HG03196 (cell line): ENCODE results near the gene AKT3.
"Not testable (repeated sequence)": the region's sequence is repeated elsewhere in the genome, so short reads cannot be mapped to it uniquely, and the experiment has no call there.

Experiments used
- ATAC-seq: cut with Tn5 transposase; IDR thresholded peaks from one replicate; pipeline ENCODE4 v1.9.1; 2021; ENCODE audit not compliant: unreplicated experiment

AKT3 gene

DNA sequence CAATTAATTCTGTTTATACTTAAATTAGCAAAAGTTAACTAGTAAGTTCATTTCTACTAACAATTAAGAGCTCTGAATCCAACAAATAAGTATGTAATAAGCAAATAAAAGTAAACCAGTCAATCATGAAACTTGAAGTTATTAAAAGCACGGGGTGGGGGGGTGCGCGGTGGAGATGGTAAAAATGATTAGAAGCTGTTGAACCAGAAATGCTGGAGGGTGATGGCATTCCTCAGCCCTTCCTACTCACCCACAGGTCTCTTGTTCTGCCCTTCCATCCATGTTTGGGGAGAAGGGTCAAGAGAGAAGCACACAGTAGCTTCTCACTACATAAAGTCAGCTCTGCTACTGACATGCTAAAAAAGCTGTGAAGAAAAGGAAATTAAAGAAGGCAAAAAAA is 63.5 kb downstream of the AKT3 start:
- no peak for ATAC-seq

DNA sequence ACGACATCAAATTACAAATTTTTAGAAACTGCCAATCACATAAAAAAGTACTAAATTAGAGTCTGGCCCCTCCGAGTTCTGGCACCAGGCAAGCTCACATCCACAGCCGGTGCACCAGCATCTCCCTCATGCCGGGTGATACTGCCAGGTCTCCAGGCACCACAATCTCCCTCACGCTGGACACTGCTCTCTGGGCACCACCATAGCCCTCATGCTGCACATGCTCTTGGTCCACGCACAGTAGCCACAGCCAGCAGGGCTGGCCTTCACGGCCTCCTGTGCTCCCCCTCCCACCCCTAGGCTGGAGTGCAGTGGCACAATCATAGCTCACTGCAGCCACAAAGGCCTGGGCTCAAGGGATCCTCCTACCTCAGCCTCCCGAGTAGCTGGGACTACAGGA is 65.5 kb downstream of the AKT3 start:
- ATAC-seq: no peak

DNA sequence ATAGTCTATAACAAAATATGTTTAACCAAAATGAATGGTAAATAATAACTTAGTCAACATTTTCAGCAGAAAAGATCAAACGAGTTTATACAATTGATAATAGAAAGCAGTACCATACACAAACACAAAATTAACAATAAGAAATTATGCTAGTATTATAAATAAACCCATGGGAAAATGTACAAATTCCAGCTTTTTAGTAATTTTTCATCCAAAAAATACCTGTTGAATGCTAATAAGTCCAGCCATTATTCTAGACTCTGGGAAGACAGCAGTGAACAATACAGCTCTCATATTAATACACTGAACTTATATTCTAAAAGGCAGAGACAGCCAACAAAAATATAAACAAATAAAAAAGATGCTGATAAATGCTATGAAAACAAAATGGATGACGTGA is 66.3 kb downstream of the AKT3 start:
- ATAC-seq: no peak

DNA sequence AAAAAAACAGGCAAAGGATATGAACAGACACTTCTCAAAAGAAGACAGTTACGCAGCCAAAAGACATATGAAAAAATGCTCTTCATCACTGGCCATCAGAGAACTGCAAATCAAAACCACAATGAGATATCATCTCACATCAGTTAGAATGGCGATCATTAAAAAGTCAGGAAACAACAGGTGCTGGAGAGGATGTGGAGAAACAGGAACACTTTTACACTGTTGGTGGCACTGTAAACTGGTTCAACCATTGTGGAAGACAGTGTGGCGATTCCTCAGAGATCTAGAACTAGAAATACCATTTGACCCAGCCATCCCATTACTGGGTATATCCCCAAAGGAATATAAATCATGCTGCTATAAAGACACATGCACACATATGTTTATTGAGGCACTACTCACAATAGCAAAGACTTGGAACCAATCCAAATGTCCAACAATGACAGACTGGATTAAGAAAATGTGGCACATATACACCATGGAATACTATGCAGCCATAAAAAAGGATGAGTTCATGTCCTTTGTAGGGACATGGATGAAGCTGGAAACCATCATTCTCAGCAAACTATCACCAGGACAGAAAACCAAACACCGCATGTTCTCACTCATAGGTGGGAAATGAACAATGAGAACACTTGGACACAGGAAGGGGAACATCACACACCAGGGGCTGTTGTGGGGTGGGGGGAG is 77.5 kb downstream of the AKT3 start:
- ATAC-seq: not testable (repeated sequence)

DNA sequence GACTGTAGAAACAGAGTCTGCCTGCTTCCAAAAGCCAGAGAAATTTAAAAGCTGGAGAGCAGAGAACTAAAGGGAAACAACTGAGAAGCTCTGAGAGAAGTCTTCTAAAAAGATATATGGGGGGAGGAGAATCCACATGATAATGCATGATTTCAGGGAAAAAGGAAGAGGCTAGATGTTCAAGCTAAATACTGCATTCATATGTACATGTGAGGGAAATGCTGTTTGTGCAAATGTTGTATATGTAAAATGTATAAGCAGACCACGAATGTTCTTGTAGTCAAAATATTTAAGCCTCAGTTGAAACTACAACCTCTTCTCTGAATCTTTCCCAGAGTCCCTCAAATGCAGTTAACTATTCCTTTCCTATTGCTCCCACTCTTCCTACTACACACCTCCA is 79.2 kb downstream of the AKT3 start:
- no peak for ATAC-seq

DNA sequence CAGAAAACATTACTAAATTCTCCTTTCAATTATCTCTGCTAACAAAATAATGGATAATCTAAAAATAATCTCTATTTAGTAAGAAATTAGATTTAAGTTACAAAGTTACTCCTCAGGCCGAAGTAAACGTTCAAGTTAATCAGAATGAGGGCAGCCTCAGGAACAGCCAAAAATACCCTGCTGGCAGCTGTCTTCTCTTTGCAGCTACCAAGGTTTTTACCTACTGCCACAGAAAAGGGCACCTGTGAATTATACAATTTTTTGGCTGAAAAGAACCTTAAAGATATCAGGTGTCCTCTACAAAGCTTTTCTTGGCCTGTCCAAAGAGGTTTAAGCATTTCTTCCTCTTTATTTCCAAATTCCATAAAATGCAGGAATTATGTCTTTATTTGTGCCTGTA is 84.4 kb downstream of the AKT3 start:
- no peak for ATAC-seq

DNA sequence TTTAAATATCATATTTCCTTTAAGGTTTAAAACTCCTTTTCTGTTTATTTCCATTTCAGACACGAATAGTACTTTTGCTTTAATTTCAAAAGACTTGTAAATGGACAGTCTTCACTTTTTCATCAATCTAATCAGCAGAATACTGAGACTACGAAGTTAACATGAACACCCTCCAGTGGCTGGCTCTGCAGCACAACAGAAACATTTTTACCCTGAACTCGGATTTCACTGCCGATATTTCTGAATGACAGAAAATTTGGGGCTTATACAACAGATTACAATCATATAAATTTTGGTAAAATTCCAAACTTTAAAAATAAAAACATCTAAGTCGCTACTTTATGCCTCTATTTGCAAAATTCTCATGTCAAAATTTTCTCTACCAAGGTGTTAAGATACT is 86.2 kb downstream of the AKT3 start:
- ATAC-seq: no peak

DNA sequence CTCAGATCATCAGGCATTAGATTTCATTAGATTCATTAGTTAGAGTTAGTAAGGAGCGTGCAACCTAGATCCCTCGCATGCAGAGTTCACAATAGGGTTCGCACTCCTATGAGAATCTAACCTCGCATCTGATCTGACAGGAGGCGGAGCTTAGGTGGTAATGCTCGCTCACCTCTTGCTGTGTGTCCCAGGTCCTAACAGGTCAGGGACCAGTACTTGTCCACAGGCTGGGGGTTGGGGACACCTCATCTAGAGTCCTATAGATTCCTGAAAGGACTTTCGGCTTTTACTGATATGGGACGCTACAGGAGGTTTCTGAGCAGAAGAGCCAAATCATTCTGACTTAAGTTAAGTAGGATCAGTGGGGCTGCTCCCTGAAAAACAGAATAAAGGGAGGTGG is 91.4 kb downstream of the AKT3 start:
- ATAC-seq: no peak

DNA sequence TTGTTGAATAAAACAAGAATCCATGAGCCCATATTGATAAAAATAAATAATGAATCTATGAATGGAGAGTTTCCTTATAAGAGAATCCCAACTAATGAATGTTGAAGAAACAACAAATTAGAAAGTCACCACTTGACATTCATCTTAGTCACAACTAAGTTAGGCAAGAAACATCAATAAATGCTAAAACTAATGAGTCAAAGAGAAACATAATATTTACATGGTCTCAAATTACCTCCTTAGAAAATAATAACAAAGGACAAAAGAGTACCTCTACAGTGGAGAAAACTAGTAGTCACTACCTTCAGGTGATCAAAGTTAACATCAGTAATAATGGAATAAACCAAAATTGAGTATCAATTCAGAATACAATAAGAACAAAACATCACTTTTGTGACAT is 93.5 kb downstream of the AKT3 start:
- ATAC-seq: no peak

DNA sequence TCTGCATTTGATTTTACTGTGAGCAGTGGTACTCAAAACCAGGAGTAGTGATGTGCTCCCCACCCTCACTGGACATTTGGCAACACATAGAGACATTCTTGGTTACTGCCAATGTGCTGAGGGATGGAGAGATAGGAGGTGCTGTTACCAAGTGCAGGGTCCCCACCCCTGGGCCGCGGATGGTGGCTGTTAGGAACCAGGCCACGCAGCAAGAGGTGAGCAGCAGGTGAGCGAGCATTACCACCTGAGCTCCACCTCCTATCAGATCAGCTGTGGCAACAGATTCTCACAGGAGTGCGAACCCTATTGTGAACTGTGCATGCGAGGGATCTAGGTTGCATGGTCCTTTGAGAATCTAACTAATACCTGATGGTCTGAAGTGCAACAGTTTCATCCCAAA is 95.7 kb downstream of the AKT3 start:
- ATAC-seq: no peak

DNA sequence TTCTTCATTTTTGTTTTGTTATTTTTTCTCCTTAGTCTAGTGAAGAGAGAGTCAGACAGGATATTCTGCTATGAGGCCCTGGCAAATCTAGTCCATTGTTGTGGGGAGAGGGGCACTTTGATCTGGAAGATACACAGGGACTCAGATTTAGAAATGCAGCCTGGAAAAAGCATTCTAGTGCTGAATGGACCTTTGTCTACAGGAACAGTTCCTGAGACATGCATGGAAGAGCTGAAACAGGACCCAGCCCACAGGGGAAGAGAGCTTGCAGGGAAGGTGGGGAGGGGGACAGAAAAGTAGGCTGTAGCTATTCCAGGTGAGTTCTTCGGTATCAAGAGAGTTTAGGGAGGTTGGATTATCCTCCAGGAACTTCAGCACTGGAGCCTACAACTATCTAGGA is 98.5 kb downstream of the AKT3 start:
- no peak for ATAC-seq

DNA sequence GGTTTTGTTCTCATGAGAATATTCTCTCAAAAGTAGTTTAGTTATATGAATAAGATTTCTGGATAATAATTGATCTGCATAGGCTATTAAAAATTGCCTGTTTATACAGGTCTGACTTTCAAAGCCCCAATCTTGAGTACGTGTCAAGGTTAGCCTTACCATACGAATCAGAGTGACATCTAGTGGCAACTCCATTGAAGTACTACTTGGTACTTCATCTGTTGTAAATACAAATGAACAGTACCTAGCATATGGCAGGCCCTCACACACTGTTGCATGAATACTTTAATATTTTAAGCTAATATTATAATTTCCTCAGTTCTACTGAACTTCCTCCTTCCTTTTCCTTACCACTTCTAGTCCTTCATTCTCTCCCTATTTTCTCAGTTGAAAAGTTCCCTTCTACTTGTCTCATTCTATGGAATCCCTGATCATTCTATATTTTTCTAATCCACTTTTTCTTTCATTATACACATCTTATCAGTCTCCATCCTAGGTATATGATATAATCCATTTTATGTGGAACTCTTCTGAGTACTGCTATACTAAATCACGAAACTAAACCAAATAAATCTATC is 101.2 kb downstream of the AKT3 start:
- peak; percentile 91 for ATAC-seq

DNA sequence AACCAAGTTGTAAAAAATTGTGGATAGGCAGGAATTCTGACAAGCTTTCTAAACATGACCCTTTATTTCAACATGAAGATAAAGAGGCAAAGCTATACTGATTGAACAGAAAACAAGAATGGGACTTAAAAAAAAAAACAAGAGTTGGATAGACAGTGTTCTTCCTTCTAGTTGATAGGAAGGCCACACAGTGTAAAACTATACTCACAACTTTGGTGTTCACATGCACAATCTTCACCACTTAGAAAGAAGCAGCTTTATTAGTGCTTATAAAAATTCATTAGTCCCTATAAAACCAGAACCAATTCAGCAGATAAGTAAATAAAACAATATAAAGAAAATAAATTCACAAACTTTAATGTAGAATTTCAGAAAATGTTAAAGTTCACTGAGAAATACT is 101.8 kb downstream of the AKT3 start:
- no peak for ATAC-seq

DNA sequence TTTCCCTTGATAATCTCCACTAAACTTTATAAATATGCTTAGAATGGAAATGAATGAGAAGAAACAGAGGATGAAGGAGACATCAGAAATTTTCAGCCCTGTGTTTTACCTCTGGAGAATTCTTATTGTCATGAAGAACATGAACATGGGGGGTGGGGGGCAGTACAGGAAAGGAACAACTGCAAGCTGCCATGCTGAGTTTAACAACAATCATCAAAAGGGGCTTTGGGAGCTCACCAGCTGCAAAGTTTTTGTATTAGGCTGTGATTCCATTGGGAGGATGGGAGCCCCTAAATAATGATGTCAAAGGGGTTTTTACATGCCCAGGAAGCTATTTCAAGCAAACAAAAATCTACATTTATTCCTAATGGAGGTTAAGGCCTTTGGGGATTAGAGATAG is 103.3 kb downstream of the AKT3 start:
- ATAC-seq: no peak

DNA sequence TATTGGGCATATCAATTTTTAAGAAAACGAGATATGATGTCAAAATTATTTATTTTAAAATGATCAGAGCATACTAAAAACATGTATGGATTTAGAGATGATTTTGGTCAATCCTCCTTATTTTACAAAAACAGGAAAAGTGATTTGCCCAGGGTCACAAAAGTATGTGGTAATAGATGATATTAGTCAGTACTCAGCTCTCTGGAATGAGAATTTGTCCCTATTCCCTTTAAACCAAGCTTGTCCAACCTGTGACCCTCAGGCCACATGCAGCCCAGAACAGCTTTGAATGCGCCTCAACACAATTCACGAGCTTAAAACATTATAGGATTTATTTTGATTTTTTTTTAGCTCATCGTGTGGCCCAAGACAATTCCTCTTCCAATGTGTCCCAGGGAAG is 104.7 kb downstream of the AKT3 start:
- ATAC-seq: no peak

DNA sequence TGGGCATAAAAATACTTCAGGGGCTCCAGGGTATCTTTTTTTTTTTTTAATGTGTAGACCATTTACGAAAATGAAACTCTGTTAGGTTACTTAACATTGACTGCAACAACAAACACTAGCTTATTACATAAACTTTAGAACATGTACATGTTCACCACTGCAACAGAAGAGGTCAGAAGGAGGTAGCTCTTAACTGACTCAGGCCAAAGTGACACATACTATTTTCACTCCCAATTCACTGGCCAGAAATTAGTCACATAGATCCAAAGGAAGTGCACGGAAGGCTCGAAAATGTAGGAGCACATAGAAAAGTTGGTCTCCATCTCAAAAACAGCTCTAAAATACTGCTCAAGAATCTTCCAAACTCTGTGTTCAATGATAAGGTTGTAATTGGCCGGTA is 107.2 kb downstream of the AKT3 start:
- no peak for ATAC-seq

DNA sequence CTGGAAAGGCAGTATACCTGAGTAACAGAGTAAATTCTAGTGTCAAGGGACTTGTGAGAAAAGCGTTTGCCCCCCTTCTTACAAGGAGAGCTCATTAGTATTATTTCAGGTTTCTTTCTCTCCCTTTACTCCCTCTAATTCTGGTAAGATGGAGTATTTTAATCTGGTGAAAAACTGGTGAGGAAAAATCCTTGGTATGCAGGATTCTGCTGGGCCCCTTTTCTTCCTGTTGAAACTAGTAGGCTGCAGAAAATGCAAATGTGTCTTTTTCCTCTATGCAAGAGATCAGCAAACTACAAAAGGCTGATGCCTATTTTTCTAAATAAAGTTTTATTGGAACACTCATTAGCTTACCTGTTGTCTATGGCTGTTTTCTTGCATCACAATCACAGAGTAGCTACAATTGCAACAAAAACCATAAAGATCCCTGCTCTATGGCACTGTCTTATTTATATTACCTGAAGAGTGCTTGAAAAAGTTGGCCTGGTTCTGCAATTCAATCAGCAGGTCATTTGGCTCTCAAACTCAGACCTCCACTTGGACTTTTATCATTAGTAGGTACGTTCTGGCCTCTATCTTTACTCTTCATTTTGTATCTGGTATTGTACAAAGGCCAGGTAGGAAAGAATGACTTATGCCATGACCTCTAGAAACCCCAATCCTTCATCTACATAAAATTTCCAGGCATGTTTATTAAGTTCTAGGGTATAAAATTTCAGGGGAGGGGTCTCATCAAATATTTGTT is 109.6 kb downstream of the AKT3 start:
- no peak for ATAC-seq

DNA sequence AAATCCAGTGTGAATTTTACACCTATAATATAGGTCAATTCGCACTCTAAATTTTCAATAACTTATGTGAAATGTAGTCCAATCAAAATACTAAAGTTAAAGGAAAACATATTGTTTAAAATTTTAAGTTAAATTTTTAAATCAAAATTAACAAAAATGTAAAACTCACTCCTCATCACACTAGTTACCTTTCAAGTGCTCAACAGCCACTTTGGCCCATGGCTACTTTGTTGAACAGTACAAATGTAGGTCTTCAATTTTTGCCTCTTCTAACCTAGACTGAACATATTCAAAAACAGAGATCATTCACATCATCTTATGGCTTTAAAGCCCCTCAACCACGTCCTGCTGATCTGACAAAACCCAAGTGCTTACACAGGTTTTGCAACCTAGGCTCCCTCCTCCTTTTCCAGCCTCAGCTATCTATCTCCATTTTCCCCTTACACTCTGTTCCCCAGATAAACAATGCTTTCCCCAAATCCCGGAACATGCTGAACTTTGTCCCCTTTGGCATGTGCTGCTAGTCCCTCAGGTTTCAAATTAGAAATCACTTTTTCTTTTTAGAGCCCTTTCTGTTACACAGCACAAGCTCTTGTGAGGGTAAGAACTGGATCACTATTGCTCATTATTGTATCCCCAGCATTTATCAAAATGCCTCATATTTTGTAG is 110.6 kb downstream of the AKT3 start:
- ATAC-seq: no peak

DNA sequence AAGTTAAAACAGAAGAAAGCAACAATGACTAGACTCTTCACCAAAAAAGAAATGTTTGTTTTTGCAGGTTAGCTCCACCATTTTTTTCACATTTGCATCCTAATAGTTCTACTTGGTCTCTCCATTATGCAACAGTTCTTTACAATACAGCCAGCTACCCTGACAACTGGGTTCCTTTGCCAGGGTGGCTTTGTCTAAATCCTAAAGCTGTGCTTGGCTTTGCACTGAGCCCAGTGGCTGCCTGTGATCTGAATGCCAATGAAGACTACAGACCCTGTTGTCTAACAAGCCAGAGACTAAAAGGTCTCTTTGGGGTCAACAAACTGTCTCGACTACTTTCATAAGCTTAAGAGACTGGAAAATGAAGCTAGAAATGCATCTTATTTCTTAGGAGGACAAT is 112.0 kb downstream of the AKT3 start:
- no peak for ATAC-seq

DNA sequence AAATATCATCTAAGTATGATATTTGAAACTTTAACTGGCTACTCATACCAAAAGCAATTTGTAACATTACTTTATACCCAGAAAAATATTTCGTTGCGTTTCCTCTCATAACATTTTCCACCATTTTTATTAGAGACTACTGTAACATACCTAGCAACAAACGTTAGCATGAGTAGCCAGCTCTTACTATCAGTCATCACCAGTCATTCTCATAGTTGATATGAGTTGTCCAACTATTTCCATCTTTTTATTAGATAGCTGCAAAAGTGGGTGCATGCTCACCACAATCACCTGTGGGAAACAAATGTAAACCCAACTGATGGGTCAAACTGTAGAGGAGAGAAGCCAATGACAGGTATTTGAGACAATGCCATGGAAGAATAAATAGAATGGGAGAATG is 114.6 kb downstream of the AKT3 start:
- ATAC-seq: no peak

DNA sequence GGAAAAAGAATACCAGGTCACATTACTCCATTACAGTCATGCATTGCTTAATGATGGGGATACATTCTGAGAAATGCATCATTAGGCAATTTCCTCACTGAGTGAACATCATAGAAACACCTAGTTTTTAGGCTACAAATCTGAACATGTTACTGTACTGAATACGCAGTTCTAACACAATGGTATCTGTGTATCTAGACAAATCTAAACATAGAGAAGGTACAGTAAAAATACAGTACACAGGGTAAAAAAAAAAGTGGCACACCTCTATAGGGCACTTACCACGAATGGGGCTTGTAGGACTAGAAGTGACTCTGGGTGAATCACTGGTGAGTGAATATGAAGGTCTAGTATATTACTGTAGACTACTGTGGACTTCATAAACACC is 115.7 kb downstream of the AKT3 start:
- ATAC-seq: no peak

DNA sequence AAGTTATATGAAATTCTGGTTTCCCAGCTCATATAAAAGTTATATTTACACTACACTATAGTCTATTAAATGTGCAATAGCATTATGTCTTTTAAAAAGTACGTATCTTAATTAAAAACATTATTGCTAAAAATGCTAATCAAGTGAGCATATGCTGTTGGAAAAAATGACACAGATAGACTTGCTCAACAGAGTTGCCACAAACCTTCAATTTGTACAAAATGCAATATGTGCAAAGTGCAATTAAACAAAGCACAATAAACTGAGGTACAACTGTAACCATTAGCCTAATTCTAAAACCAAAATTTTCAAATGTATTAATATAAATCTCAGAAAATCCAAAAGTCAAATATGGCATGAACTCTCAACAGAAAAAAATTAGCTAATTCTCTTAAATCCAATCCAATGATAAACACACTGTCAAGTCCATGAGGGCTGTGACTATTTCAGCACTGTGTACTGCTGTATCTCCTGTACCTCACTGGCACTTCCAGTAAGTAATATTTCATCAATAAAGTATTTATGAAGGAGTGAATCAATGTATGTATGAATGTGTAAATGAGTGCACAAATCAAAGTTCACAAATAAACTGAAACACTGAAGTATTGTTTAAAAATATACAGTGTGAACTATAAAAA is 116.3 kb downstream of the AKT3 start:
- no peak for ATAC-seq
